Activated T-cell treated with anti-CD3 and anti-CD28 coated beads for 1 hour (primary cell): ENCODE results near the gene NPIPB8.
"Not testable (repeated sequence)": the region's sequence is repeated elsewhere in the genome, so short reads cannot be mapped to it uniquely, and the experiment has no call there.

Experiments
- DNase-seq: peaks from one replicate; pipeline ENCODE4 v3.0.0-alpha.2; 2020; ENCODE audit warnings: low read depth

Gene NPIPB8

GRCh38 chr16:28637765-28638164, at the start of gene NPIPB8:
Gene NPIPB8, plus strand, starts transcription at chr16:28638065. Its CDS starts 296 bp downstream, at chr16:28638361.
- not testable (repeated sequence) for DNase-seq

DNA sequence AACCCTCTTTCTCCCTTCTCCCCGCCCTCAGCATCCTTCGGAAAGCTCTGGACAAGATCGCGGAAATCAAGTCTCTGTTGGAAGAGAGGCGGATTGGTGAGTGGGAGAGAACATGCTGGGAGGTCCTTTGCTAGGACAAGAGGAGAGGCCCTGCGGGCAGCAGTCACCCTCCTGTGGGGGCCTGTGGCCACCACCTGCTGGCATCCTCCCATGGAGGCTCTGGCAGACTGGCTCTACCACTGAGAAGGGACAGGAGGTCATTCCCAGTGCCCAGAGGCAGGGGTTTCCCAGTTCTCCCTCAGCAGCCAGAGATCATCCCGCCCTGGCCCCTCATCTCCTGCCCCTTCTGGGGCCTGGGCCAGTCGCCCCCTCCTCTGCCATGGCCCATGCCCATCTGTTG, 48.8 kb upstream of the NPIPB8 start:
- no peak for DNase-seq

- no peak for DNase-seq
Measured at GRCh38 chr16:28589930-28590329, 47.9 kb upstream of the NPIPB8 start.

DNA sequence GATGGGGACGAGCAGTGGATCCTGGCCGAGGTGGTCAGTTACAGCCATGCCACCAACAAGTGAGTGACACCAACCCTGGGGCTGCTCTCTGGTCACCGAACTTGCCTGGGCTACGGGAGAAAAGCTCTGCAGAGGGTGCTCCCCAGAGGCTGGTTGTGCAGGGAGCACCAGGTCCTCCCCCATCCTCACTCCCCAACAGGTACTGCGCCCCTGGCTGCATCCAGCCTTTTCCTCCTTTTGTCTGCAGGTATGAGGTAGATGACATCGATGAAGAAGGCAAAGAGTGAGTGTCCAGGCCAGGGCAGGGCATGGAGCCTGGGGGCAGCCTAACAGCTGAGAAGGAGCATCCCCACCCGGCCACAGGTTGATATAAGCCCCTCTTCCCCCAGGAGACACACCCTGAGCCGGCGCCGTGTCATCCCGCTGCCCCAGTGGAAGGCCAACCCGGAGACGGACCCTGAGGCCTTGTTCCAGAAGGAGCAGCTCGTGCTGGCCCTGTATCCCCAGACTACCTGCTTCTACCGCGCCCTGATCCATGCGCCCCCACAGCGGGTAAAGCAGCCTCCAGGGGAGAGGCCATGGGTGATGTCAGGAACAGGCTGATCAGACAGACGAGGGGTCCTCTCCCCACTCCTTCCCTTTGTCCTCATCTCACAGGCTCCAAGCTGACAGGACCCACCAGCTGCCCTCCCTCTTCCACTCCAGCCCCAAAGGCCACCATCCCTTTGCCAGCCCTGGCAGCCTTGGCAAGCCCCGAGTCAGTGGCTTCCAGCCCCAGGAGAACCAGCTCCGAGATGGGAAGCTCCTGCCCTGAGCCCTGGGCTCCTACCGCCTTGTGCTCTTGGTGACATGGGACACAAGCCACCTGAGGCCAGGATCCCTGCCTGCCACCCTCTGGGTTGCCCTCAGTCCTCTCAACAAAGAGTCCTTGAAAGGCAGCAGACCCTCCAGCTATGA, 47.2 kb upstream of the NPIPB8 start:
- no peak for DNase-seq

DNA sequence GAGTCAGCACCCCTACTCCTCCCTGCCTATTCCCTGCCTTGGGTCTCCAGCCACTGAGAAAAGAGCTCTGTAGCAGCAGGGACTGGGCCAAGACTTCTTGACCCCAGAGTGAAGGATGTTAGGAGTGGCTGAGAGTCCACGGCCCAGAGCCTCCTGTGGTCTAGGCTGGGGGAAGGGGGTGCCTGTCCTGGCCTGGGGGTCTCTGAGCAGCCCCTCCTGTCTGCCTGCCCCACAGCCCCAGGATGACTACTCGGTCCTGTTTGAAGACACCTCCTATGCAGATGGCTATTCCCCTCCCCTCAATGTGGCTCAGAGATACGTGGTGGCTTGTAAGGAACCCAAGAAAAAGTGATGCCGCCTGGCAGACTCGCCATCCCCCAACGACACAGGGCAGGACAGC, 46.5 kb upstream of the NPIPB8 start:
- no peak for DNase-seq

DNA sequence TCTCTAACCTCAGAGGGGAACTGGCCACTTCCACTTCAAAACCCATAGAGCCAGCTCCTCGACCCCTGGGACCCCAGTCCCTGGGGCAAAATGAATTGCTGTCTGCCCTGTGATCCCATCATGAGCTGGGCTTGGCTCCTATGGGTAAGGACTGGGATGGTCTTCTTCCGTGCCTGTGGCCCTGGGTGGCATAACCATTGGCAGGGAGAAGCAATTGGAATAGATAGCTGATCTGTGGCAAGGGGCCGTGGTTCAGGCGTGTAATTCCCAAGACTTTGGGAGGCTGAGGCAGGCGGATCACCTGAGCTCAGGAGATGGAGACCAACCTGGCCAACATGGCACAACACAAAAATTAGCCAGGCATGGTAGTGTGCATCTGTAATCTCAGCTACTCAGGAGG, 45.4 kb upstream of the NPIPB8 start:
- DNase-seq, result no peak

DNA sequence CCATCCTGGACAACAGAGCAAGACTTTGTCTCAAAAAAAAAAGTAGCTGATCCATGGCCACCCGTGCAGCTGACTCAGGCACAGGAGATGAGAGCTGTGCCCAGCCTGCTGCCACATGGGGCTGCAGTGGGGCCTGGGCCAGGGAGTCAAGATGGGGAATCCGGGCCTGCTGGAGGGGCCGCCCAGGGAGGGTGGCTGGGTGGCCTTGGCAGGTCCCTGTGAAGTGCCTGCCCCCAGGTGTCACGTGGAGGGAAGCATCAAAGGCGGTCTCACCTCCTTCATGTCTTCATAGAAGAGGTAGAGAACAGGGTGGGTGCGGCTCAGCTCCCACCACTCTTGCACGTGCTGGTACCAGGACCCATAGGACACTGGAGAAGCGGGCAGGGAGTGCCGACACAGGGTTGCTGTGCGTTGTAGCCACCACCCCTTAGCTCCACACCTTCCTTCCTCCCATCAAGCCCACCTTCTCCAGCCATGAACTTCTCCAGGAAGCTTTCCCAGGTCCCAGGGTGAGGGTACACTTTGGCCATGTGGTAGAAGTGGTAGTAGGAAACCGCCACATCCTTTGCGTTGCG, 44.8 kb upstream of the NPIPB8 start:
- no peak for DNase-seq

DNA sequence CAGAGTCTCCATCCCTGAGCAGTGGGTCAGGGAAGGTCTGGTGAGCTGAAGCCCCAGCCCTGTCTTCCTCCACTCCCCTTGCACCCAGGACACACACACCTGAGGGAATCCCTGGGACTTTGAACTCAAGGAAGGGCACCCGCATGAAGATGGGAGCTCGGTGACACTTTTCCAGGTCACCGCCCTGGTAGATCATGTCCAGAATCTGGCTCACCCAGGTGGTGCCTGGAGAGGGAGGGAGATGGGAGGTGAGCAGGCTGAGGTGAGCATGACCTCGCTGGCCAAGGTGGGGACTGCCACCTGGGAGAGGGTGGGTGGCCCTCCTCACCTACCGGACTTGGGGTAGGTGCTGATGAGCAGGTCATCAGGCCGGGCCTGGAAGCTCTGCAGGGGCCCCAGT, 42.4 kb upstream of the NPIPB8 start:
- DNase-seq, result not testable (repeated sequence)

DNA sequence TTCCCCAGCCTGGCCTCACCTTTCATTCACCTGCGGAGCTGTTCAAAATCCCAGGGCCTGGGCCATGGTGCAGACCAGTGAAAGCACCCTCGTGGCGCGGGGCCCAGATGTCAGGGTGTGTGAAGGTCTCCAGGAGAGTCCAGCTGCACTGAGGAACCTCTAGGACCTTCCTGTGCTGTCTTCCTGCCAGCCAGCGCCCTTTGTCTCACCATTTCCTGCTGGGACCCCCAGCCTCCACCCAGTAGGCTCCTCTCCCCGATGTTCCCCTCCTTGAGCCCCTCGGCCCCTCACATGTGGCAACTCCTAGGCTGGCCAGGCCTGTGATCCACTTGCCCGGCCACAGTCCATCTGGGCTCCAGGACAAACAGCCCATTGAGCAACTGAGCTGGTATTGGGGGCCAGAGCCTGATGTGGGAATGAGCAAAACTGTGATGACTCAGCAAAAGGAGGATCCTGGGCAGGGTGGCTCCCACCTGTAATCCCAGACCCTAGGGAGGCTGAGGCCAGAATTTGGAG, 41.7 kb upstream of the NPIPB8 start:
- DNase-seq, result no peak

- DNase-seq, result no peak
Measured at GRCh38 chr16:28596840-28597691, 40.8 kb upstream of the NPIPB8 start, which contains the start of gene SULT1A2. Gene SULT1A2, minus strand, starts transcription at chr16:28597050. Its CDS starts 1,120 bp downstream, at chr16:28595930.

- DNase-seq, result no peak
Measured at GRCh38 chr16:28597692-28598261, 40.1 kb upstream of the NPIPB8 start.

- not testable (repeated sequence) for DNase-seq
Measured at GRCh38 chr16:28599377-28600285, 38.2 kb upstream of the NPIPB8 start.

DNA sequence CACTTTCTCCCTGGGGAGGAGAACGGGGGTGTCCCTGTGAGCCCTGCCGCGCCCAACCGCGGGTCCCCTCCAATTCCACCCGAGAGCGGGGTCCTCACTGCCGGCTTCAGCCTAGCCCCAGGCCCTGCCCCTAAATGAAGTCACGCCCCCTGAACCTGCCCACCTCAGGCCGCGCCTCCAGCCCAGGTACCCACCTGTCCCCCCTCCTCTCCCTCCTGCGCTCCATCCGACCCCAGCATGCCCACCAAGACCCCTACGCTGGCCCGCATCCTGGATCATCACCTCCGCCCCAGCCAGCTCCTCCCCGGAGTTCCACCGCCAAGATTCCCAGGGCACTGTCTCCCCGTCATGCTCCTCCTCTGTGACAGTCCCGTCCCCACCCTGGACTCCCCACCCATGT, 36.9 kb upstream of the NPIPB8 start:
- DNase-seq, result not testable (repeated sequence)

DNA sequence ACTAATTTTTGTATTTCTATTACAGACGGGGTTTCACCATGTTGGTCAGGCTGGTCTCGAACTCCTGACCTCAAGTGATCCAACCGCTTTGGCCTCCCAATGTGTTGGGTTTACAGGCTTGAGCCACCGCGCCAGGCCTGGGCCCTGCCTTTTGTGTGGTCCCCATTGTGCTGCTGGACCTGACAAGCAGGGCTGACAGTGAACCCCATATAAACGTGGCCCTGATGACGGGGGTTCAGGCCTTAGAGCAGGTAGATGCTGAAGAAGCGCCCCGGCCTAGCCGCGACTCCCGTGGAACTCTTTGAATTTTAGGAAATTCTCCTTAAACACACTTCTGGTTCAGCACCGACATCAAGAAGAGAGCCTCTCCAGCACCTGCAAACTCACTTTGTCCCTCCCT, 36.3 kb upstream of the NPIPB8 start:
- DNase-seq, result not testable (repeated sequence)

- DNase-seq, result not testable (repeated sequence)
Measured at GRCh38 chr16:28602062-28602461, 35.8 kb upstream of the NPIPB8 start.

DNA sequence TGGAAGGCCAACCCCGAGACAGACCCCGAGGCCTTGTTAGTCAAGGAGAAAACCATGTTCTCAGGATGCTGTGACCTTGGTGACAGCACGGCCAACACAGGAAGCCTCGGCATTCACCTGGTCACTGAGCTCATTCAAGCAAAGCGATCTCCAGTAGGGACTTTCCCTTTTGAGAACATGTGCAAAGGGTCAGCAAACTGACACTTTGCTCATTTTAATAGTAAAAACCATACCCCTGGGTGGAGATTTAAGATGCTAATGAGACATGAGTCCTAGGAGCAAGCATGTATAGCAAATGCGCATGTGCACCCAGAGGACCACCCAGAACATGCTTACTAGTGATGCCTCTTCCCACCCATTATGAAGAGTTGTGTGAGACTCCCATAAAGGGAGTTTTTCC, 35.3 kb upstream of the NPIPB8 start:
- DNase-seq, result no peak

DNA sequence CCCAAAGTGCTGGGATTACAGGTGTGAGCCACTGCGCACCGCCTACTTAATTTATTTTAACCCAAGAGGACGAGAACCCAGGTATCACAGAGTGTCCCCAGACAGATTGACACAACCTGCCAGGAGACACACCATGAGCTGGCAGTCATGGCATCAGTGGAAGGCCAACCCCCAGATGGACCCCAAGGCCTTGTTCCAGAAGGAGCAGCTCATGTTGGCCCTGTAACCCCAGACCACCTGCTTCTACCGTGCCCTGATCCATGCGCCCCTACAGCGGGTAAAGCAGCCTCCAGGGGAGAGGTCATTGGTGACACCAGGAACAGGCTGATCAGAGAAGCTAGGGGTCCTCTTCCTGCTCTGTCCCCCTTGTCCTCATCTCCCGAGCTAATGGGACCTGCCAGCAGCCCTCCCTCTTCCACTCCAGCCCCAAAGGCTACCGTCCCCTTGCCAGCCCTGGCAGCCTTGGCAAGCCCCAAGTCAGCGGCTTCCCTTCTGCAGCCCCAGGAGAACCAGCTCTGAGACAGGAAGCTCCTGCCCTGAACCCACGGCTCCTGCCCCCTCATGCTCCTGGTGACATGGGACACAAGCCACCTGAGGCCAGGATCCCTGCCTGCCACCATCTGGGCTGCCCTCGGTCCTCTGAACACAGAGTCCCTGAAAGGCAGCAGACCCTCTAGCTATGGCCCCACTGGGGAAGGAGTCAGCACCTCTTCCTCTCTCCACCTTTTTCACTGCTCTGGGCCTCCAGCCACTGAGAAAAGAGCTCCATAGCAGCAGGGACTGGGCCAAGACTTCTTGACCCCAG, 34.3 kb upstream of the NPIPB8 start:
- no peak for DNase-seq

GRCh38 chr16:28604186-28604565, 33.7 kb upstream of the NPIPB8 start:
- no peak for DNase-seq

GRCh38 chr16:28606291-28607115, 31.4 kb upstream of the NPIPB8 start:
- DNase-seq, result no peak
